HG03139 (cell line): ENCODE data around the gene GOLGA6L10.
"Not testable (repeated sequence)": the region's sequence is repeated elsewhere in the genome, so short reads cannot be mapped to it uniquely, and the experiment has no call there.

Experiments
- ATAC-seq: cut with Tn5 transposase; IDR thresholded peaks from one replicate; pipeline ENCODE4 v1.9.1; 2021; ENCODE audit not compliant: unreplicated experiment

GOLGA6L10 gene

GRCh38 chr15:82319522-82320278 lies 29.6 kb downstream of the GOLGA6L10 start:
- not testable (repeated sequence) for ATAC-seq

GRCh38 chr15:82318281-82318680 lies 31.0 kb downstream of the GOLGA6L10 start:
- not testable (repeated sequence) for ATAC-seq

- not testable (repeated sequence) for ATAC-seq
These were observed 31.8 kb downstream of the GOLGA6L10 start for GRCh38 chr15:82317516-82317915.

DNA sequence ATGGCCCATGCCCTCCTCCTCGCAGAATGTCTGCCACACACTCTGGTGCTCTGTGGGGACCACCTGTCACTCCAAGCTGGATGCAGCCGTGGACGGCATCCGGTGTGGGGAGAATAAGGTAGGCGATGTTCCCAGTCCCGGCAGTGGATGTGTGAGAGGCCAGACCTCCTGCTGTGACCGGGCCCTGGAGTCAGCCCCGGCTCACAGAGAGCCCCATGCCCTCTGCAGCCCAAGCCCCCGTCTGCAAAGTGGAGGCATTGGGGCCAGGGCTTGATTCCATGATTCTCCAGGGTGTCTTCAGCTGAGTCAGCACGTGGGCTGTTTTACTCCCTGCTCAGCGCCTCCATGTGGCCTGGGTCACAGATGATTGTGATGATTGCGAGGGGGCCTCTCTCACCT lies 32.2 kb downstream of the GOLGA6L10 start:
- ATAC-seq = no peak

GRCh38 chr15:82316247-82317090 lies 32.8 kb downstream of the GOLGA6L10 start:
- ATAC-seq = not testable (repeated sequence)

- no peak for ATAC-seq
These were observed 33.6 kb downstream of the GOLGA6L10 start for GRCh38 chr15:82315519-82316246.

DNA sequence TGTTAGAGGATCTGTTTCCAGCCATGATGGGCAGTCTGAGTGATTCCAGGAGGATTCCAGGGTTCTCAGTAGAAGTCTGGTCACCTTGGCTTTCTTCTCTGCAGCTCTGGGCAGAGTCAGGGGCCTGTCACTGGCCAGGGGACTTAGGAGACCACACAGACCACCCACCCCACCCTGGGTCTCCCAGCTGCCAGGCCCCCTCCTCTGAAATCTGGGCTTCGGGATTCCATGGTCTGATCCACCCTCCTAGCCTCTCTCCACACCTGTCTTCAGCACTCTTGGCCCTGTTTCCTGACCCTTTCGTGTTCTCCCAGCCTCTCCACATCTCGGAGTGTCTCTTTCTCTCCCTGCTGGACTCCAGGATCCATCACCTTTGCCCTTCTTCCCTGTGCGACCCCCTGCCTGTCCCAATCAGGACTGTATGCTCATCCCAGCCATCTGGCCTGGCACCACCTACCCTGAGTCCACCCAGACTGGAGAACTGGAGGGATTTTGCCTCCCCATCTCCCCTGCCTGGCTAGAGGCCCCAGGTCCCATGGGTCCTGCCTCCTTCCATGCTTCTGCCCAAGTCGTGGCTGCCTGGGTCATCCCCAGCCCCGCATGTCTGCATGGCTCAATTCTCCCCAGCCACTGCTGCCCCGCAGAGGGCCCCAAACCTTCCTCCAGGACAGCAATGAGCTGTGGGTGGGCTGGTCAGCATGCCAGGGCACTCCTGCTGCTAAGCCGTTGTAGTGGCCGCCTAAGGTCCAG lies 34.3 kb downstream of the GOLGA6L10 start:
- ATAC-seq = no peak

DNA sequence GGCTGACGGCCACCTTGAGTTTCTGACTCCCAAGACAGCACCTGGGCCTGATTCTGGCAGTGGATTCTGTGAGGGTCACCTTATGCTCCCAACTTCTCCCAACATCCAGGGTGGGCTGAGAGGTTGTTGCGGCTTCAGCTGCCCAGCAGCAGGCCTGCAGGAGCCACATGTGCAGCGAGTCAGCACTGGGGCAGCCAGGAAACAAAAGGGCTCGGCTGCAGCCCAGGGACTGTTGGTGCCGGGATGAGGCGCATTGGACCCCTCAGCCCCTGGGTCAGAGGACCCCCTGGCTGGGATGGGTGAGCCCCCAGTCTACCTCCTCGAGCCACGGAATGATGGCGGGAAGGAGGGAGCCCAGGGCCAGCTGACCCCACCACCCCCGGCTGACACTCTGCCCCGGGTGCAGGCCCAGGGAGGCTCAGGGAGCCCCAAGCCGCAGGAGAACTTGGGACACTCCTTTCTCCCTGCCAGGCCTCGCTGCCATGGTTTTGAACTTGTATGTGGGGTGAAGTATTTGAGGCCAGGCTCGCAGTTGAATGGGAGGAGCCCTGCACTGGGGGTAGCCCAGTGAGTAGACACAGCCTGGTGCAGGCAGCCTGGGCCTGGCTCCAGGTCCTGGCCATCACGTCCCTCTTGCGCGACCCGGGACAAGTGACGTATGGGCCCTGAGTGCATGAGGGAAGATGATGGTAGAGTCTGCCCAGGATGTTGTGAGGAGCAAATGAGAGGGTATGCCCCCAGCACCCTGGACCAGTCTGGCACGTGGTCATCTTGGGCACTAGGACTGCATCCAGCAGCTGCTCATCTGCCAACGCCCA lies 35.1 kb downstream of the GOLGA6L10 start:
- not testable (repeated sequence) for ATAC-seq

GRCh38 chr15:82313446-82313845 lies 35.8 kb downstream of the GOLGA6L10 start:
- no peak for ATAC-seq

GRCh38 chr15:82312586-82313349 lies 36.5 kb downstream of the GOLGA6L10 start:
- no peak for ATAC-seq

DNA sequence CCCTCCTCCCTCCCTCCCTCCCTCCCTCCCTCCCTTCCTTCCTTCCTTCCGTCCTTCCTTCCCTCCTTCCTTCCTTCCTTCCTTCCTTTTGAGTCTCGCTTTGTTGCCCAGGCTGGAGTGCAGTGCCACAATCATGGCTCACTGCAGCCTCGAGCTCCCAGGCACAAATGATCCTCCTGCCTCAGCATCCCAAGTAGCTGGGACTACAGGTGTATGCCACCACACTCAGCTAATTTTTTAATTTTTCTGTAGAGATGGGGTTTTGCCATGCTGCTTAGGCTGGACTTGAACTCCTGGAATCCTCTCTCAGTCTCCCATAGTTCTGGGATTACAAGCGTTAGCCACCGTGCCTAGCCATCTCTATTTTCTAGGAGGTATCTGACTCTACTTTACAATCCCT lies 38.0 kb downstream of the GOLGA6L10 start:
- not testable (repeated sequence) for ATAC-seq

DNA sequence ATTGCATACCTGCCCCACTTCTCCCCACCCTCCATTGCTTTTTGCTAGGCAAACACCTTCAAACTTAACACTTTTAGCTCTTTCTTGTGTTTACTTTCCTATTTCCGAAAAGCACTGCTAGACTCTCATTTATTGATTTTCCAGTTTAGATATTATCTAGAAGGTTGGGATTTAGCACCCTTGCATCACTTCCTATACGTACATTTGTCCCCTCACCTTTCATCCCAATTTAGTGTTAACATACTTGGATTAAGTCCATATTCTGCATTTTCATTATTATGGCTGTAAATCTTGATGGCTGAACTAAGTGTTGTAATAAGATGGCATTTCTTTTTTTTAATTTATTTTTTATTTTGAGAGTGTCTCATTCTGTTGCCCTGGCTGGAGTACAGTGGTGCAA lies 39.5 kb downstream of the GOLGA6L10 start:
- ATAC-seq = no peak

GRCh38 chr15:82307714-82308081 lies 41.6 kb downstream of the GOLGA6L10 start:
- no peak for ATAC-seq

DNA sequence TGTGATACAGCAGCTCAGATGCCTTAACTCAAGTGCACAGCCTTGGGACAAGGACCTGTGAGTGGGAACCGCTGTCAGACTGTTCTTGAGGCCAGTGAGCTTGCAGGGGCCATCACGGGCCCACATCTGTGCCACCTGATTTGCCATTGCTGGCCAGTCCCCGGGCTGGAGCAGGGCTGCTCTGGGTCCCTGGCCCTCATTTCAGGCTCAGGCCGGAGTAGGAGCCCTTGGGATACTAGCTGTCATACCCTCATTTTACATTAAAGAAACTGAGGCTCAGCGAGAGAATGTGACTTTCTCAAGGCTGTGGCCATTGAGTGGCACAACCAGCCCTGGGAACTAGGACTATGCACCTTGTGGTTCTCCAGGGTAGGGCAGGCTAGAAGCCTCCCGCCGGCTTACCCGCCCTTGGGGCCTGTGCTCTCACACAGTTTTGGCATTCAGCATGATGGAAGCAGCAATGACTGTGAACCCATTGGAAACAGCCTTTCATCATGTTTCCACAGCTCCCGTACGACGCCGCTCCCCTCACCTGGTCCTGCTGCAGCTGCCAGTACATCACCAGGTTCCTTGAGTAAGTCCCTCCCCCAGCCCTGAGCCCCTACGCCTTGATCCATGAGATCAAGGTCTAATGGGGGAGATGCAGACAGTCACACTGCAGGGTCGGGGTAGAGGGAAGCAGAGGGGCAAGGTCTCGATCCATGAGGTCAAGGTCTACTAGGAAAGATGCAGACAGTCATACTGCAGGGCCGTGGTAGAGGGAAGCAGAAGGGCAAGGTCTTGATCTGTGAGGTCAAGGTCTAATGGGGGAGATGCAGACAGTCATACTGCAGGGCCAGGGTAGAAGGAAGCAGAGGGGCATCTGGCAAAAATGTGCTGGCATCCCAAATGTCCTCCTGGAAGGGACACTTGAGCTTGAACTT lies 42.2 kb downstream of the GOLGA6L10 start:
- no peak for ATAC-seq

DNA sequence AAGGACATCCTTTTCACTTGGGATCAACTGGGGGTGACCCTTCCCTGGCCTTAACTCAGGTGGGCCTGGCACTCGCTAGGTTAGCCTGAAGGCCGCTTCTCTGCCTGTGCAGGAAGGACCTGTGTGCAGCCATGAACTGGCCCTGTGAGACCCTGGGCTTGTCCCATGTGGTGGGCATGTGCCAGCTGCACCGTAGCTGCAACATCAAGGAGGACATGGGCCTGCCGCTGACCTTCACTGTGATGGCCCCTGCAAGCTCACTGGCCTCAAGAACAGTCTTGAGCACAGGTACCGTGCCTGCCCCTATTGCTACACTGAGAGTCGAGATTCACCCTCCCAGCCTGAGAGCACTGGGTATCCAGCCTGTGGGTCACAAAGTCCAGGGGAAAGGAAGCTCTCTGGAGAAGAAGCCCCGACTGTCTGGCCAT lies 43.6 kb downstream of the GOLGA6L10 start:
- ATAC-seq = no peak

- no peak for ATAC-seq
These were observed 44.5 kb downstream of the GOLGA6L10 start for GRCh38 chr15:82304778-82305090.

GRCh38 chr15:82303956-82304777 lies 45.1 kb downstream of the GOLGA6L10 start:
- no peak for ATAC-seq
